ENCODE data around the gene HSFX2. TPM values are rescaled to one million over a fixed set of nuclear protein-coding genes. Genes with fewer than 3 reads are reported as not detected.
"Not testable (repeated sequence)": the region's sequence is repeated elsewhere in the genome, so short reads cannot be mapped to it uniquely, and the experiment has no call there.

Gene HSFX2
- total RNA-seq, 1 donor from 2014 or later = 0.35 TPM

DNA sequence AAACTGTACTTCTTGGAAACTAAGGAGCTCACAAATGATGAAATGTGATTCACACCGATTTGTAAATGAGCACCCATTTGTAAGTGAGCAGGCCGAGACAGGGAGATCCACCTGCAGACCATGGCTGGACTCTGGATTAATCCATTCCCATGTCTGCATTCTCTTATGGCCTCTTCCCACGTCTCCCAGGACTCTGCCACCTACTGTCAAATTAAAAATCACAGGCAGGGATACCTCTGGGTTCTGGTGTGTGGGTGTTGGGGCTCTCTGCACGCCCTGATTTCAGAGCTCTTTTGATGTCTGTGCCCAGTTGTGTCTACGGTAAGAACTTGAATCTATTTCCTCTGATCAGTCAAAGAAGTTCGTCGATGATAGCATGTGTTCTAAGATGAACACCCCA is 4.1 kb downstream of the HSFX2 start:
- DNase-seq (ENCODE audit: extremely low read depth, low read depth, low spot score) = not testable (repeated sequence)

DNA sequence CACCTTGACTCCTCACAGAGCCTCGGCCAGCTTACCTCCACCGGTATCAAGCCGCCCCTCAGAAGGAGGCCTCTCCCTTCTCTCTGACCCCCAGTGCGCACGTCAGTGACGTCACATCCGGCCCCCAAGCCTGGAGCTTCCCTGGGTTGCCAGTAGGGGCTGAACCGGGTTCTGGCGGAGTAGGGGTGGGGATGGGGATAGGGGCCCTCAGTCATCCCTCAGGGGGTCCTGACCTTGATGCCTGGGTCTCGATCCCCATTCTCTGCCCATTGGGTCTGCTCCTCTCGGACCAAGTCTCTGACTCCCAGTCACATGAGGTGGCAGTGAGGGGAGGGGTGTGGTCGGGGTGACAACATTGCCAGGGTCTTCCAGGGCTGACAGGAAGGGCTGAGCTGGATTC is 7.8 kb downstream of the HSFX2 start, which contains the start of gene MAGEA9B:
Gene MAGEA9B, minus strand, starts transcription at position 101 of the 400 bp plus-strand sequence. CDS start 4,280 bp downstream, outside the sequence.
- DNase-seq (ENCODE audit: extremely low read depth, low read depth, low spot score) = not testable (repeated sequence)

DNA sequence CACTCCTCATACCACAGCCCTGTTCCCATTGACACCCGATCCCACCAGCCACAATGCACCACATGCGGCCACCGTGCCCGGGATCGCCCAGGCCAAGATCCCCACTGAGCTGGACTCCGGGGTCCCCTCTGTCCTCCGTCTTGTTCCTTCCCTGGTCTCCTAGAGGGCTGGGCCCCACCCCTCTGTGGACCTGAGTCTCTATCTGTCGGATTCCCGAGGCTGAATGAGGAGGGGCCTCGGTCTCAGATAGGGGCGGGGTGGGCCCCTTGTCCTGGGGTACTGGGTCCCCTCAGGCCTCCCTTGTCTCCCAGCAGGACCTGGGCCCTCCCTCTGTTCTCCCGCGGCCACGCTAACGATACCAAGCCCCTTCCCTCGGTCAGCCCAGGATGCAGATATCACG is 9.5 kb downstream of the HSFX2 start:
- DNase-seq (ENCODE audit: extremely low read depth, low read depth, low spot score) = not testable (repeated sequence)

DNA sequence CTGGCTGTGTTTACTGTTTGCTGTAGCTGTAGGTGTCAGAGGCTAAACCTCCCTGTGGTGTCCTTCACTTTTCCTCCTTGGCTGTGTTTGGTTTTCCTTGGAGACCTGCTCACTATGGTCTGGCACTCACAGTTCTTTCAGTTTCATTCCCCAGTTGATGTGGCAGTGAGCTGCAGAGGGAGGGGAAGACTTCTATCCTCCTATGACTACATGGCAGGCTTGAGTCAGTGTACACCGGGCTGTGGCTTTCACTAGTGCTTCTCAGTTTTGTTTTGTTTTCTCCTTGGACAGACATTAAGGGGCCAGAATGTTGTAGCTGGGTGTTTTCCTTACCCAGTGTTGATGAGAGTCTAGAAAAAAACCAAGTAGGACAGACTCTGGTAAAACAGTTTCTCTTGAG is 21.7 kb downstream of the HSFX2 start:
- DNase-seq (ENCODE audit: extremely low read depth, low read depth, low spot score) = not testable (repeated sequence)

DNA sequence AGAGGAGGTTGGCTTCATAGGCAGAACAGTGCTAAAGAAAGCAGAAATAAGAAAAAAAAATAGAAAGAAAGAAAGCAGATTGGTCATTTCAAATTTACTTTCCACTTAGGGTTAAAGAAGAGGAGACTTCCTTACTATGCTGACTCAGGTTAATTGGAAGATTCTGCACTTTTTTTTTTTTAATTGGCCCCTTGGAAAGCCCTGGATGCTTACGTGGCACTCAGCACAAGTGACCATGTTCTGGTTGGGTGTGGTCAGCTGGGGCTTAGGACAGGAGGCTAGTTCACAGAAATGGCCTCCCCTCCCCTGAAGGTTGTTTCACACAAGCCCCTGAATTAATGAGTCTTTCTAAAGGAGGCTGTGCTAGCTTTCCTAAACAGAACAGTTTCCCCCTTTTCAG is 22.4 kb downstream of the HSFX2 start:
- no peak for DNase-seq (ENCODE audit: extremely low read depth, low read depth, low spot score)

DNA sequence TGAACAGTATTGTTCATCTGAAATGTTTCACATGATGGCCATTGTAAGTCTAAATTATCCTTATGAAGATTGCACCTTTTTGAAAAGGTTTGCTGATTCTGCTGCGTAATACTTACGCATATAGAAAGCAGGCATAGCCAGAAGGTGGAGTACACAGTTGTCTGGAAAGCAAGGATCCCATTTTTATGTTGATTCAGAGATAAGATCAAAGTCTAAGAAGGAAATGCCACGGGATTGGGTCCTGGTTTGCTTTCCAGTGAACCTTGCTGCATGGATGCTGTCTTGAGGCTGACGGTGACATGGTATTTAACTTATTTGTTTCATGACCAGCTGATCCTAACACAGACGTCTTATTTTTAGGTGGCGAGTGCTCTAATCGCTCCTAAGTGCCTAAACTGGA is 23.3 kb downstream of the HSFX2 start:
- DNase-seq (ENCODE audit: extremely low read depth, low read depth, low spot score) = no peak

DNA sequence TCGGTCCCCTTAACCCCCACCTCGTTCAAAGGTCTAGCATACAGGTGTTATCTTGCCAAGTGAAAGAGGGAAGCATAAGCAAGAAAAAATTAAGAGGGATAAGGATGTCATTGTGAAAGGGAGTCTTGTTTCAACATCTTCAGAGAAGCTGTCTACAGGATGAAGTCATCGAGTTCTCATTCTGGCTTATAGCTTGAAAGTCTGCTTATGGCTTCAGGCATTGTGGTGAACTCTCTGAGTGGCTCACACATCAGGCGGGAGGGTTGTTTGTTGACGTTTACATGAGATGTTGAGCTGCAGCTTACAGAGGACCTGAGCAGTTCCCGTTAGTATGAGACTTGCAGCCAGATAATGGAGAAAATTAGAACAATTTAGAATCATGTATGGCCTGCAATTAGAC is 24.4 kb downstream of the HSFX2 start:
- DNase-seq (ENCODE audit: extremely low read depth, low read depth, low spot score) = no peak

DNA sequence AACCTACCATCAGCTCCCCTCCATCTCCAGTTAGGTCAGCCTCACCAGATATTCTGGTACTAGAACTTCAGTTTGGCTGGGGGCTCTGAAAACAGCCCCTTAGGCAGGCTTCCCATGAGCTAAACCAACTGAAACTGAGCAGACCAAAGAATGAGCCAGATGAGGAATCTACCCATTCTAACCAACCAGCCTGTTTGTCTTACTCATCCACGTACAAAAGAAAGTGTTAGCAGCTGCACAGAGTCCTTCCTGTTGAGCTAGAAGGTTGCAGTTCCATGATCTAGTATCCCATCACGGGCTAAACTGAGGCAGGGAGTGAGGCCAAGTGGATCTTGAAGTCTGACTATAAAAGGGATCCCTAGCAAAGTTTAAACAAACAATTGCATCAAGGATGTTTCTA is 25.3 kb downstream of the HSFX2 start:
- no peak for DNase-seq (ENCODE audit: extremely low read depth, low read depth, low spot score)

DNA sequence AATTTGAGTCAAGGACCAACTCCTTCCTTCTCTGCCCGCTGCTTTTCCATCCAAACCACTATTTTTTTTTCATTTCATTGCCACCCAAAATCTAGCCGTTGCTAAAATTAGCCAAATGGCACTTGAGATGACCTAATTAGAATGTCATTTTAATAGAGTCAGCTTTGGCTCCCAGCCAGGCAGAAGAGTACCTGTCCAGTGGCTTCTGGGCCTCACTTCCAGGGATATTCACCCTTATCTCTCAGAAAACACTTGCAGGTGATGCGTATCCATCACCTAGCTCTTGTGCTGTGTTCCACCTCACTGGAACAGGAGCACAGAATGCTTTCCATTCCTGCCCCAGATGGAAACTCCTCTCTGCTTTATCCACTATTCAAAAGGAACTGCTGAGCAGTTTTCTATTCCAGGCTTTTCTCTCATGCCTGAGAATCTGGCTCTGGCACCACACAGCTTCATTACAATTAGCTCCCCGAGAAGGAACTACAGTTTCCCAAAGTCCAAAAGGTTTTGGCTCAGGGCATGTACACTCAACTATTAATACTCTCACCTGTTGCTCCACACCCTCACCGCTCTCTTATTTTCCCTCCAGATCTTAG is 26.3 kb downstream of the HSFX2 start:
- no peak for DNase-seq (ENCODE audit: extremely low read depth, low read depth, low spot score)

DNA sequence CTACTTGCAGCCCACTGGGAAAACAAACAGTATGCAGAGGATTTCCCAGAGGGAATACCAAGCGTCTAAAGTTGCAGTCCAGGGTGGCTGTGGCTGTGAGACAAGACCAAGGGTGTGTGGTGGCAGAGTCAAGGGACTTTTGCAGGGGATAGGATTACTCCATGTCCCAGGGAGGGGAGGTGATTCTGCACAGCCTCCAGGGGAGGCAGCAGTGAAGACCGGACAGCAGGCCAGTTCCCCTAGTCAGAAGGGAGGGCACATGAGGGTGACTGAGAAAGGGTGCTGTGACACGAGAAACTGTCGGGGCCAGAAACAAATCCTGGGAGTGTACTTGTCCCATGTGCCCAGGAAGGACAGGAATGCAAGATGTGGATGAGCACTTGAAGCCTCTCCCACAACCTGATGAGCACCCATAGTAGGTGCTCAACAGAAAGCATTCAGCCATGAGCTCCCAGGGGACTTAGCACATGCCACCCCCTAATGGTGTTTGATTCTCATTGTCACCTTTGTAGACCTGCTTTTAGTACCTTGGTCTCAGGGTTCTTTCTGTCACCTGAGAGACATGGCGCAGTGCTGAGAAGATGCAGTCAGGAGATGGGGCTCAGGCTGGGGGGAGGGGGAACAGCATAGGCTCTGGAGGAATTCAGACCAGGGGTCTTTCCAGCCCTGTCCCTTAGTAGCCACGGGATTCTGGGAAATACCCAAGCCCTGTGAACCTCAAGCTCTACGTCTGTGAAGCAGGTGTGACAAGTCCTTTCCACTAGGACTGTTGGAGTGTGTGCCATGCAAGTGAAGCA is 27.3 kb downstream of the HSFX2 start:
- no peak for DNase-seq (ENCODE audit: extremely low read depth, low read depth, low spot score)

DNA sequence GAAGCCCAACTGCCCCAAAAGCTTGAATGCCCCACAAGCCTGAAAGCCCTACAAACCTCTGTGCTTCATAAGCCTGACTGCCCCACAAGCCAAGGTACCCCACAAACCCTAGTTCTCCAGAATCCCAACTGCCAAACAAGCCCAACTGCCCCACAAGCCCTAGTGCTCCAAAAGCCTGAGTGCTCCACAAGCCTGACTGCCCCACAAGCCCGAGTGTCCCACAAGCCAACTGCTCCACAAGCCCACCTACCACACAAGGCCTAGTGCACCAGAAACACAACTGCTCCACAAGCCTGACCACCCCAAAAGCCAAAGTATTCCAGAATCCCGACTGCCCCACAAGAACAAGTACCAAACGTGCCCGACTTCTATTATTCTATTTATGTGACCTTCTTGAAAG is 31.8 kb downstream of the HSFX2 start:
- no peak for DNase-seq (ENCODE audit: extremely low read depth, low read depth, low spot score)

DNA sequence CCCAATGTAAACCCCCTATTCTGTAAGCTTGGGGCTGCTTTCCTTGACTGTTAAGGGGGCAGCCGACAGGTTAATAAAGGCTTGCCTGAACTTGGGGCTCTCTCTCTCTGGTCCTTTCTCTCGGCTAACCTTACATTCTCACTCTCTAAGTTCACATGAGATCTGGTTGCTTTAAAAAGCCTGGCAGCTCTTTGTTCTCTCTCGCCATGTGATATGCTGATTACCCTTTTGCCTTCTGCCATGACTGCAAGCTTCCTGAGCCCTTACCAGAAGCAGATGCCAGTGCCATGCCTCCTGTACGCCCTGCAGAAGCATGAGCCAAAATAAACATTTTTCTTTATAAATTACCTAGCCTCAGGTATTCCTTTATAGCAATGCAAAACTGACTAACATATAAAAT is 39.9 kb downstream of the HSFX2 start:
- DNase-seq (ENCODE audit: extremely low read depth, low read depth, low spot score) = not testable (repeated sequence)

DNA sequence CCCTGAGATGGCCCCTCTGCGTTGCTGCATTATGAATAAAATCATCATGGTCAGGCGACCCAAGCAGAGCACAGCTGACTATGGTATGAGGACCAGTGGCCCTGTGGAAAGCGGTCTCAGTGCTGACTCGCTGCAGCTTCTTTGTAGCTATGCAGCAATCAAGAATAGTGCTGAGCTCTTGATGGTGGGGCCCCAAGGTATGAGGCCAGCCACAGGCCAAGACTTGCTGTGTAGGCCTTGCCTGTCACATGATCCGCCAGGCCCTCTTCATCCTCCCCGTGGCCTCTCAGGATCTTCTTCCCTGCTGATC is 43.2 kb downstream of the HSFX2 start:
- not testable (repeated sequence) for DNase-seq (ENCODE audit: extremely low read depth, low read depth, low spot score)

DNA sequence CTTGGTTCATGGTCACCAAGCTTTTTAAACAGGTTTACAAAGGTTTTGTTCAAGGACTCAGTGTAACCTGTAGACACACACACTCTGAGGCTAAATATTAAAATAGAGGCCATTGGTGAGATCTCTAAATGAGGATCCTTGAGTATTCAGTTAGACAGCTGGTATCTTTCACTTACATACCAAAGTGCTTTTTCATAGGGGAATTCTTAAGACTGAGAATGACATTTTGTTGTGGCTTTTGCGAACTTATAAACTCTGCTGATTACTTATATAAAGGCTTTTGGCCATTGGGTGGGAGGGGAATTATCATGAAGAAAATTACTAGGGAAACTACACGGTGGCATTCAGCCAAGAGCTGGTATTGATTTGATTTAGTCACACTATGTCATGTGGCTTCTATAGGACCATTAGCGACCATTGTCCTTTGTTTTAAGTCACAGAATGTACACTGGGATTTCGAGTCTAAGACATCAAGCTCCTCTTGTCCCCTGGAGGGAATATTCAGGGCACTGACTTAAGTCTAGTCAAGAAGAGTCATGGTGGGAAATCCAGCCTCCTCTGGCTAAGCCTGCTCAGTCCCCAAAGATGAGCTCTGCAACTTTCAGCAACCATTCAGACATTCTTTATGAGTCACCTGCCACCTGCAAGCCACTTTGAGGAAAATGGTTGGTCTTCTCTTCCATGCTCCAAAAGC is 43.7 kb downstream of the HSFX2 start:
- DNase-seq (ENCODE audit: extremely low read depth, low read depth, low spot score) = not testable (repeated sequence)

DNA sequence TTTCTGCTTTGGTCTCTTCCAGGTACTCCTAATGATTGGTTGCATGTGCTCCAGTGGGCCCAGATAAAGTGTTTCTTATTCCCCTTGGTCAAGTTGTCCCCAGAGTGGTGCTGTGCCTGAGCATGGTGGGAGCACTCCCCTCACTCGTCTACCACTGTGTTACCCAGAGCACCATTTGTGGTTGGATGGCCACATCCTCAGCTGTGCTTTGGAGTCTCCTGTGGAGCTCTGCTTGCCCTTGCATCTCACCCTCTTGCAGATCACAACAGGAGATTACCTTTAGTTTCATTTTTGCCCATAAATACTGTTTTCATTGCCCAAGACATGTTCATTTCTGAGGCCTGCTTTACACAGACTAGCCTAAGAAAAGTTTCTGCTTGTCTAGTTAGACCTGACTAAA is 44.7 kb downstream of the HSFX2 start:
- not testable (repeated sequence) for DNase-seq (ENCODE audit: extremely low read depth, low read depth, low spot score)

DNA sequence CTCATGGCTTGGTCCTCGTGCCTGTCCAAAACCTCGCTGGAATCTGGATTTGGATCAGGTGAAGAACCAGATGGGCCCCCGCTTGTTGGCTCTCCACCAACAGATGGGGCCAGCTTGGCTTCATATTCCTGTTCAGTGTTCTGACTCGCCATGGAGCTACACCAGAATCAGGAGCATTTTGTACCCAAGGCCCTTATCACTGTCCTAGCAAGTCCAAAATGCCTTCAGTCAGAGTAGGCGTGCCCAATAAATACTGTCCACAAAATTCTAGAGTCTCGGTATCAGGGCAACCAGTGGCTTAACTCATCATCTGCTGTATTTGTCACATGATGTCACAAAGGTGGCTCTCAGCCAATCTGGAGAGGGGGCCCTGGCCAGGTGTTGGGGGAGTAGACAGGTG is 45.4 kb downstream of the HSFX2 start, which contains the start of gene HSFX3:
Gene HSFX3, minus strand, starts transcription at position 224 of the 400 bp plus-strand sequence. Its CDS starts 72 bp downstream, at position 152.
- not testable (repeated sequence) for DNase-seq (ENCODE audit: extremely low read depth, low read depth, low spot score)

DNA sequence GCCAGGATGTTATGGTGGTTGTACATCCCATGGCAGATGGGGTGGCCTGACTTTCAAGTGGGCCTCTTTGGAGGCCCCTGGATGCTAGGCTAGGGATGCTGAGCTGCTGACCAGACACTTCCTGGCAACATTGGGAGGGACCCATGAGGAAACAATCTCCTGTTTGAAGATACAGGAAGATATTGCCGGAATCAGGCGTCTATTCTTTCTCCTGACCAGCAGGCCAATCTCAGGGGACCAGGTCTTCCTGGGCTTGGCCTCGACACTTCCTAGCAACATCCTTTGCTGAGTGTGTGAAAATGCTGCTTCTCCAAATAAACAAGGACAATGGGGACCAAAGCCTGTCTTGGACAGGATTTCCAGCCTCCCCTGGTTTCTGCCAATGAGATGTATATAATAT is 47.3 kb downstream of the HSFX2 start:
- not testable (repeated sequence) for DNase-seq (ENCODE audit: extremely low read depth, low read depth, low spot score)

DNA sequence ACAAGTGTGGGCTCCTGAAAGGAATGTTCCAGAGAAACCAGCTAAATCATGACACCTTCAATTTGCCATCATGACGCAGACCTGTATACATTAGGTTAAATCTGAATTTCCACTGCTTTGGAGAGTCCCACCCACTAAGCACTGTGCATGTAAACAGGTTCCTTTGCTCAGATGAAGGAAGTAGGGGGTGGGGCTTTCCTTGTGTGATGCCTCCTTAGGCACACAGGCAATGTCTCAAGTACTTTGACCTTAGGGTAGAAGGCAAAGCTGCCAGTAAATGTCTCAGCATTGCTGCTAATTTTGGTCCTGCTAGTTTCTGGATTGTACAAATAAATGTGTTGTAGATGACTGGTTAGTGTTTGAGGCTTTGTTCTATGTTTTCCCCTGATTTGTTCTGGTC is 48.2 kb downstream of the HSFX2 start:
- DNase-seq (ENCODE audit: extremely low read depth, low read depth, low spot score) = not testable (repeated sequence)

DNA sequence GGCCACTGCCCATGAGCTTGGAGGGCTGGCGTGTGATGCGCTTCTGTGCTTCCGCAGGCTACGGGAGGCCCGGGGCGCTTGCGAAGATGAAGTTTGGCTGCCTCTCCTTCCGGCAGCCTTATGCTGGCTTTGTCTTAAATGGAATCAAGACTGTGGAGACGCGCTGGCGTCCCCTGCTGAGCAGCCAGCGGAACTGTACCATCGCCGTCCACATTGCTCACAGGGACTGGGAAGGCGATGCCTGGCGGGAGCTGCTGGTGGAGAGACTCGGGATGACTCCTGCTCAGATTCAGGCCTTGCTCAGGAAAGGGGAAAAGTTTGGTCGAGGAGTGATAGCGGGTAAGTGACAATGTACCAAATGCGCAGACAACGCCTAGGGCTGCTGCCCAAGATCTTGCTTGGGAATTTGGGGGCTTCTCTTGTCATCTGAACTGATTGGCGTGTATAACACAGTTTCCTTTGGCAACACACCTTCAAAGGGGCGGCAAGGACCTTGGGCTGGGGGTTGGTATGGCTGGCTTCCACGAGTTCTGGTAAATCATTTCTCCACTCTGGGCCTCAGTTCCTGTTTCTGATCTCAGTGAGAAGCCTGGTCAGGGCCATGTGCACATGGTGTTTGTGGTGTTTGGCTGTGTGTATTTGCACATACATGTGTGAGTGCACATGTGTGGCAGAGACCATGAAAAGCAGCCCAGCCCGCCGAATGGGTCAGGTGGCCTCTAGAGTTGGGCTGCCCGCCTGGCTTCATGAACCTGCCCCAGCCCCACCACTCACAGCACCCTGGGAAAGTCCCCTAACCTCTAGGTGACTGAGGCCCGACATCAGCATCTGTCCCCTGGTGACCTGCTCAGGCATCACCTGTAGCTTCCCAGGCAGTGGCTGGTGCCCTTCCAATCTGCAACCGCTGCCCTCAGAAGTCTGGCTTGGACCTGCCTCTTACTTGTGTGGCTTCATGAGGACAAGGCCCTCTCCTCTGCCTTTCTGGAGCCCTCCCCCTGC is 49.3 kb downstream of the HSFX2 start:
- not testable (repeated sequence) for DNase-seq (ENCODE audit: extremely low read depth, low read depth, low spot score)
